C4-2B (cell line): ENCODE data around the gene AGBL4.

Source experiments
- H3K27ac ChIP-seq: fragments of 450-650 bp; 2 replicates; pipeline ENCODE4 v1.5.1; 2017
- ZFX ChIP-seq: fragments of 450-650 bp; IDR thresholded peaks from 2 replicates; pipeline ENCODE4 v1.6.1; 2017
- TF ChIP-seq, protein P1 (sequence below): fragments of 450-650 bp; conservative IDR thresholded peaks from 2 replicates; pipeline ENCODE4 v1.5.1; 2017; ENCODE audit warnings: mild to moderate bottlenecking

The AGBL4 gene

DNA sequence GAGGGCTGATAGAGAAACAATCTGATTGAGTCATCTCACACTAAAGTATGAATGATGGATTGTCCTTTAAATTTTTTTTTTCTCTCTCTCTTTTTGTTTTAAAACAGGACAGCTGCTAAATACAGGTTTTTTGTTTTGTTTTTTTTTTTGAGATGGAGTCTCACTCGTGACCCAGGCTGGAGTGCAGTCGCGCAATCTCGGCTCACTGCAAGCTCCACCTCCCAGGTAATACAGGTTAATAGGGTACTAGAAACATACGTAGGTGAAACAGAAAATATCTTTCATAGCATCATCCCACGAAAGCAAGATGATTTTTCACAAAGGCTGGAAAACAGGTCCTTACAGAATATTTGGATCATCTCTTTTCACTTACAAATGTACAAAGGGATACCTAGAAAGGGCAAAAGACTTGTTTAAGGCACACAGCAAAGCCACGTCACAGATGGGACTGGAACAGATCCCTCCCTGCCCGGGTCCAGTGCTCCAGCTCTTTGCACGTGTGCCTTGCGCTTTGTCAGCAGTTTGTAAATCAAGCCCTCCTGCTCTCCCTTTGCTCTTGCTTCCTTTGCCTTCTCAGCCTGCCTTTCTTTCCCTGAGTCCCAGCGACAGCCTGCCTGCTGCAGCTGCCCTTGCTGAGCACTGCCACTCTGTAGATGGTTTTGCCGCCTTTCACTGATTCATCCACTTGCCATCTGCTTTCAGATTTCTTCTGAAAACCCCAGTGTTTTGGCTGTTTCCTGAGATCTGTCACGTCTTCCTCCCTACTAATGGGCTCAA is 1075.8 kb downstream of the AGBL4 start:
- no peak overlapping the region for H3K27ac ChIP-seq

DNA sequence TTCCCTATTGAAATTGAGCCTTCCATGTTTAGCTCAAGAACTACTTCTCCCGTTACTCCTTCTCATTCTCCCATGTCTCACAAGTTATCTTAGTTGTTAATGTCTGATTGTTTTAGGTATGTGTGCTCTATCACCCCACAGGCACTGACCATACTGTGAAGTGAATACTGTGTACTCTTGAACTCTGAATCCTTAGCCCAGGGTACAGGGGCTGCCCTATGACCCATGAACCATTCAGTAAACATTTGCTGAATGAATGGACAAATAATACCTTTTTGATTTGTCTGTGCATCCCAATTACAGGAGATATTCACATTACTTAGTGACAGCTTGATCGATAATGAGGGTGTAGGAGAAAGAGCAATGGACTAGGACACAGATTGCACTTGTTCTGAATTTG is 1077.7 kb downstream of the AGBL4 start:
- H3K27ac ChIP-seq: no peak overlapping the region
- TF ChIP-seq, protein P1, sequence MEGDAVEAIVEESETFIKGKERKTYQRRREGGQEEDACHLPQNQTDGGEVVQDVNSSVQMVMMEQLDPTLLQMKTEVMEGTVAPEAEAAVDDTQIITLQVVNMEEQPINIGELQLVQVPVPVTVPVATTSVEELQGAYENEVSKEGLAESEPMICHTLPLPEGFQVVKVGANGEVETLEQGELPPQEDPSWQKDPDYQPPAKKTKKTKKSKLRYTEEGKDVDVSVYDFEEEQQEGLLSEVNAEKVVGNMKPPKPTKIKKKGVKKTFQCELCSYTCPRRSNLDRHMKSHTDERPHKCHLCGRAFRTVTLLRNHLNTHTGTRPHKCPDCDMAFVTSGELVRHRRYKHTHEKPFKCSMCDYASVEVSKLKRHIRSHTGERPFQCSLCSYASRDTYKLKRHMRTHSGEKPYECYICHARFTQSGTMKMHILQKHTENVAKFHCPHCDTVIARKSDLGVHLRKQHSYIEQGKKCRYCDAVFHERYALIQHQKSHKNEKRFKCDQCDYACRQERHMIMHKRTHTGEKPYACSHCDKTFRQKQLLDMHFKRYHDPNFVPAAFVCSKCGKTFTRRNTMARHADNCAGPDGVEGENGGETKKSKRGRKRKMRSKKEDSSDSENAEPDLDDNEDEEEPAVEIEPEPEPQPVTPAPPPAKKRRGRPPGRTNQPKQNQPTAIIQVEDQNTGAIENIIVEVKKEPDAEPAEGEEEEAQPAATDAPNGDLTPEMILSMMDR: no peak
- TF ChIP-seq ZFX: no peak

More for the DNA sequence above, 1075.8 kb downstream of the AGBL4 start:
- TF ChIP-seq, protein P1: no peak
- TF ChIP-seq ZFX: no peak

DNA sequence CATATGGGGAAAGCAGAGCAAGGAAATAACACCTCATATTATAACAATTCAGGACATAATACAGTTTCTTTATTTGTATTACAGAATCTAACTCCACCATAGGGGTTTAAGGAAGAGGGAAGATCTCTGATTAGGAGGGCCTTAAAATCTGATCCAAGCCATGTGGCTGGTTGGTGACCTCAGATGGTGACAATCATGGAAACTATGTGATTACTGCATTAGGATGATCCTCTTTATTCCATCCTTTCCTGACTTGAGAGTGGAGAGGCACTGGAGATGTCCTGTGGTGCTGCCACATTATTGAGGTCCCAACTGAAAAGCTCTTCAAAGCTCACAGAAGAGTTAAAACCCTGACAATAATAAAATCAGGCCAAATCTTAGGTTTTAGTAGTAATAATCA is 1078.9 kb downstream of the AGBL4 start:
- TF ChIP-seq ZFX: no peak
- TF ChIP-seq, protein P1: no peak
- no peak overlapping the region for H3K27ac ChIP-seq

DNA sequence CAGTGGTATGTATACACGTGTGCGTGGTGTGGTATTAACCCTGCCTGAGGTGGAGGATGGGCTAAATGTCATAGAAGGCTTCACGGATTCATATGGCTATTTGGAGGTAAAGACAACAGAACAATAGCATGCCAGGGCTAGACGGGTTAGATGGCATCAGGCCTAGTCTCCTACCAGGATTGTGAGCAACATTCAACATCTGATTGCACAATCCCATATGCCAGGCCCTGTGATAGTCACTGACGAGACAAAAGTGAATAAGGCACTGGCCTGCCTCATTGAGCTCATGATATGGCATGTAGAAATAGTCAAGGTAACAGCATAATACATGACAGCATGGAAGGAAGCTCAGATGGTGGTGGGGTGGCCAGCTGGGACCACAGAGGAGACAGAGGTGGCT is 1079.9 kb downstream of the AGBL4 start:
- TF ChIP-seq, protein P1: no peak
- TF ChIP-seq ZFX: no peak
- no peak overlapping the region for H3K27ac ChIP-seq

DNA sequence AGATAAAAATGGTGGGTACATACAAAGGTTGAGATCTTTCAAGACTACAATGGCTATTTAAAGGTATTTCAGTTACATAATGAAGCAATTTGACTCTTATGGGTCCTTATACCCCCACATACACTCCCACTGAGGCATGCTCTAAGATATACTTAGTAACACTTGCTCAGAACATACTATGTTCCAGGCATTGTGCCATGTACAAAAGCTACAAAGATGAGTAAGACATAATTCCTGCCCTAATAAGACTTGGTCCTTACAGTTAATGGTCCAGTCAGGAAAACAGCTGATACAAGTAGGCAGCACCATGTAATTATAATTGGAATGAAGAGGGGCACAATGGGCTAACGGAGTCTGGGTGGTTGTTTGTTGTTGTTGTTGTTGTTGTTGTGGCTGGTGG is 1080.4 kb downstream of the AGBL4 start:
- TF ChIP-seq ZFX: no peak
- TF ChIP-seq, protein P1: no peak
- H3K27ac ChIP-seq: no peak overlapping the region

DNA sequence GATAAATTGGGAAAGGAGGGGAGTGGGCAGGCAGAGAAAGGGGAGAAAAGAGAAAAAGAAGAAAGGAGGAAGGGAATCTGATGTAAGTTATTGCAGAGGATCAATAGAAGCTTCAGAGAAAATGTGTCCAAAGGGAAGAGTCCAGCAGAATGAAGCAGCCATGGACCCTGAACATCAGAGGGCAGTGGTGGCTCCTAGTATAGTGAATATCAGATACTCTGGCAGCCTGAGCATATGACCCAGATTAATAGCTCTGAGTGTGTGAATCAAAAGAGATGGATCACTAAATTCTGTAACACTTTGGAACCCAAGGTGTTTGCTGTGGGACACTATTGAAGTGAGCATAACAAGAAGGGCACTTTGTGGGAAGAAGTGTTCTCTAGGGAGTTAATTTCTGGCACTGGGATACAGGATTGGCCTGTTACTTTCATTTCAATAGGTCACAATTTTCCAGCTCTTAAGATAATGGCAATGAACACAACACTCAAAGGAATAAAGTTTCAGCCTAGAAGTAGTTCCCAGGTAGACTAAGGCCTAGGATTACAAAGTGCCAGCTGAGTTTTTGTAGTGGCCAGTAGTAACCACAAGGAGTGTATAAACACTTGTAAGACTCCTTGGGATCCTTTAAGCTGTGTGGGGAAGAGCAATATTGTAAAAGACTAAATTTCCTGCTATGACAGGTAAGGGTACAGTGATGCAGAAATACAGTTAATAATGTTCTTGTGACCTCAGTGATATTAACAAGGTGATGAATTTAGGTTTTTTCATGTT is 1082.6 kb downstream of the AGBL4 start:
- no peak overlapping the region for H3K27ac ChIP-seq
- TF ChIP-seq ZFX: no peak
- TF ChIP-seq, protein P1: no peak

DNA sequence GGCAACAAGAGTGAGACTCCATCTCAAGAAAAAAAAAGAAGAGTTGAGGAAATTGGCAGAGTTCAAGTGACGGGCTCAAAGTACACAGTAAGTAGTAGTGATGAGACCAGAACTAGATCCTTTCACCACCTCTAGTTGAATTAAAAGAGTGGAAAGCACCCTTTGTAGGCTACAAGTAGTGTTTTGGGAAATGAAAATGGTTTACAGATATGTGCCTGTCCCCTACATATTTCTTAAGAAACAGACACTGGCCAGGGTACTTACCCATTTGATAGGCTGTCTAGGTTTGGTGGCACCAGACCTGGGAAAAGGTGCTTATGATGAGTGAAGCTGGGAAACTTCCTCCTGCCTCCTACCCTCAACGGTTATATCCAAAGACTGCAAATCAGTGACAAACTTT is 1083.4 kb downstream of the AGBL4 start:
- H3K27ac ChIP-seq: no peak overlapping the region
- no peak for TF ChIP-seq ZFX
